Subcutaneous adipose tissue (tissue), 4 donors: ENCODE measurements around the gene RADIL. TPM values are rescaled to one million over a fixed set of nuclear protein-coding genes. Genes with fewer than 3 reads are reported as not detected.

Source experiments
- CTCF ChIP-seq: fragments of 450-650 bp; IDR thresholded peaks from one replicate; pipeline ENCODE4 v1.5.1; 2016; ENCODE audit warnings: low read depth, mild to moderate bottlenecking, control low read depth, antibody characterized with exemption, moderate library complexity
- total RNA-seq, 4 donors: library from RNA; depleted of rRNA; stranded (reverse); fragments of >200 nt; gene quantifications; one replicate each; pipeline ENCODE4 v1.1.0, GENCODE V29; 2016

The RADIL gene
- total RNA-seq, 4 donors from 2014 or later: 5.4 to 7.7 (median 6.3) TPM

GRCh38 chr7:4842319-4843064 lies 41.0 kb downstream of the RADIL start:
- no peak for TF ChIP-seq CTCF

GRCh38 chr7:4841836-4842235 lies 41.7 kb downstream of the RADIL start:
- TF ChIP-seq CTCF: no peak

GRCh38 chr7:4841007-4841784 lies 42.3 kb downstream of the RADIL start:
- TF ChIP-seq CTCF: no peak

- no peak for TF ChIP-seq CTCF
Measured at GRCh38 chr7:4840079-4840501, 43.4 kb downstream of the RADIL start.

GRCh38 chr7:4838626-4839334 lies 44.7 kb downstream of the RADIL start:
- no peak for TF ChIP-seq CTCF

GRCh38 chr7:4837803-4838625 lies 45.5 kb downstream of the RADIL start:
- TF ChIP-seq CTCF: no peak
